NCI-H1694 treated with DMSO at 0.1 percent for 48 hours (cell line): Measurements from ENCODE around the gene HHIPL1.
A peak's percentile ranks its signal among the peaks of the same experiment; 100 is the strongest.

Experiments
- DNase-seq: peaks from one replicate; lab custom pipeline; 2025; lab: John Stamatoyannopoulos, UW

The HHIPL1 gene

GRCh38 chr14:99675951-99676350, 31.0 kb downstream of the HHIPL1 start:
- no peak for DNase-seq

- no peak for DNase-seq
Measured at GRCh38 chr14:99676657-99677056, 31.7 kb downstream of the HHIPL1 start.

- DNase-seq = no peak
Measured at GRCh38 chr14:99677231-99678140, 32.6 kb downstream of the HHIPL1 start.

- DNase-seq = no peak
Measured at GRCh38 chr14:99678198-99678597, 33.3 kb downstream of the HHIPL1 start.

GRCh38 chr14:99679111-99679510, 34.2 kb downstream of the HHIPL1 start:
- DNase-seq = no peak

GRCh38 chr14:99679543-99679942, 34.6 kb downstream of the HHIPL1 start:
- DNase-seq = no peak

- no peak for DNase-seq
Measured at GRCh38 chr14:99679996-99680395, 35.1 kb downstream of the HHIPL1 start.

- no peak for DNase-seq
Measured at GRCh38 chr14:99681101-99681831, 36.3 kb downstream of the HHIPL1 start.

GRCh38 chr14:99681832-99682148, 36.9 kb downstream of the HHIPL1 start:
- no peak for DNase-seq

- DNase-seq = peak; percentile 71
Measured at GRCh38 chr14:99682809-99683618, 38.1 kb downstream of the HHIPL1 start.

- peak; percentile 100 for DNase-seq
Measured at GRCh38 chr14:99683619-99684409, 38.9 kb downstream of the HHIPL1 start, which contains the start of gene CYP46A1. TSS of gene CYP46A1 (plus strand) at chr14:99684298. CDS start at chr14:99684418, 120 bp downstream.

GRCh38 chr14:99684410-99684934, 39.5 kb downstream of the HHIPL1 start:
- DNase-seq = no peak

GRCh38 chr14:99685151-99685591, 40.2 kb downstream of the HHIPL1 start:
- no peak for DNase-seq

GRCh38 chr14:99685596-99685995, 40.7 kb downstream of the HHIPL1 start:
- no peak for DNase-seq

- DNase-seq = no peak
Measured at GRCh38 chr14:99686557-99687283, 41.8 kb downstream of the HHIPL1 start.

GRCh38 chr14:99687284-99688209, 42.6 kb downstream of the HHIPL1 start:
- DNase-seq = no peak

- no peak for DNase-seq
Measured at GRCh38 chr14:99688210-99688581, 43.3 kb downstream of the HHIPL1 start.

- DNase-seq = no peak
Measured at GRCh38 chr14:99688629-99689028, 43.7 kb downstream of the HHIPL1 start.
